HL-60 (cell line): ENCODE measurements around the gene NEDD4L.

Experiments
- CTCF ChIP-seq: IDR thresholded peaks from one replicate; pipeline ENCODE4 v1.5.1; 2011; ENCODE audit warnings: low read length, control low read depth, inconsistent platforms; ENCODE audit not compliant: insufficient read depth
- GABPA ChIP-seq: IDR thresholded peaks from 2 replicates; pipeline ENCODE4 v1.6.1; 2012; ENCODE audit warnings: low read depth
- POLR2AphosphoS5 ChIP-seq: IDR thresholded peaks from 2 replicates; pipeline ENCODE4 v1.6.1; 2012; ENCODE audit warnings: low read depth
- SPI1 ChIP-seq: IDR thresholded peaks from 2 replicates; pipeline ENCODE4 v1.6.1; 2012; ENCODE audit warnings: low read depth, mild to moderate bottlenecking, borderline replicate concordance

GRCh38 chr18:58253318-58253717, 209.3 kb downstream of the NEDD4L start:
- TF ChIP-seq POLR2AphosphoS5 (no peak), CTCF (no peak), GABPA (no peak), SPI1 (no peak)
